SH-SY5Y (cell line): ENCODE measurements around the gene HENMT1.

Experiments used
- GATA2 ChIP-seq: IDR thresholded peaks from 2 replicates; pipeline ENCODE4 v1.6.1; 2011; ENCODE audit warnings: mild to moderate bottlenecking, low read depth, low read length
- GATA3 ChIP-seq: IDR thresholded peaks from 2 replicates; pipeline ENCODE4 v1.6.1; 2011; ENCODE audit warnings: low read depth, mild to moderate bottlenecking, low read length, moderate library complexity

DNA sequence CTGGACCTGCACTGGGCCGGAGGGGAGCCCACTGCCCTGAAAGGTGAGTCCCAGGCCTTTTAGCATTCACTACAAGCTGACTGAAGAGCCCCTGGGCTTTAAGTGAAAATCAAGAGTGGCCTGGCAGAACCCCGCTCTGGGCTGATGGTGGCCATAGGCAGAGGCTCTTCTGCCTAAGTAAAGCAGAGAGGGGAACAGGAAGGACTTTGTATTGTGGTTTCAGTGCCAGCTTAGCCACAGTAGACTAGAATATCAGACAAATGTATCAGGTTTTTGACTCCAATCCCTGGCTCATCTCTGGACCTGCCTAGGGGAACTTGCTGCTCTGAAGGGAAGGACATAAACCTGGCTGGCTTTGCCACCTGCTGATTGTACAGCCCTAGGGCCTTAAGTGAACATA is 10.2 kb upstream of the HENMT1 start:
- TF ChIP-seq GATA2 (no peak), GATA3 (no peak)
